Measurements from ENCODE around the gene KANK4.

KANK4 gene

DNA sequence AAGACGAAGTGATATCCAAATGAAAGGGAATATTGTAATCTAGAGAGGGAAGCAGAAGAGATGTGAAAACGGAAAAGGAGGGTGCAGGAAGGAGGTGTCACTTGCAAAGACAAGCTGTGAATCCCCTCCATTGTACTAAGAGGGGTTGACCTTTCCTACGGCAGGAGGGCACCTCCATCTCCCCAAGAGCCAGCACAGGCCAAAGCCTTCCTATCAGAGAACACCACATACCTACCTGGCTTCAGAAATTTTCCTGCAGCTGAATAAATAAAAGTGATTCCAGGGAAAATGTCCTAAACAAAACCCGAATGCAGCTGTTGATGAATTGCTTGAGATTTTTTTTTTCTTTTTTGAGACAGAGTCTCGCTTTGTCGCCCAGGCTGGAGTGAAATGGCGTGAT lies 14.3 kb downstream of the KANK4 start:
- no peak for DNase-seq (ENCODE audit: low spot score)

DNA sequence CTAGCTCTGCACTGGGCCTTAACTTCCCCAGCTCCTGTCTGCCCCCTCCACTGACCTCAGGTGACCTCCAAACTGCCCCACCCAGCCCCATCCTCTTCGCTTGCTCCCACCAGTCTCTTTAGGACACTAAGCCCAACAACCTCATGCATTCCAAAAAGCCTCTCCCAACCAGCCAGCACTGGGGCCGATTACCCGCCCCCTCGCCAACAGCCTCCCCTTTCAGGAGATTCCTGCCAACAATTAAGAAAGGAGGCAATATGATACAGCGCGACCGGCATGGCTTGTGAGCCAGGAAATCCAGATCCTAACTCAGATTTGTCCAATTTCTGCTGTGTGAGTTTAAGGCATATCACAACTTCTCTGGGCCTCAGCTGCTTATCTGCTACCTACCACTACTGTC lies 14.7 kb downstream of the KANK4 start:
- DNase-seq (ENCODE audit: low spot score): no peak

DNA sequence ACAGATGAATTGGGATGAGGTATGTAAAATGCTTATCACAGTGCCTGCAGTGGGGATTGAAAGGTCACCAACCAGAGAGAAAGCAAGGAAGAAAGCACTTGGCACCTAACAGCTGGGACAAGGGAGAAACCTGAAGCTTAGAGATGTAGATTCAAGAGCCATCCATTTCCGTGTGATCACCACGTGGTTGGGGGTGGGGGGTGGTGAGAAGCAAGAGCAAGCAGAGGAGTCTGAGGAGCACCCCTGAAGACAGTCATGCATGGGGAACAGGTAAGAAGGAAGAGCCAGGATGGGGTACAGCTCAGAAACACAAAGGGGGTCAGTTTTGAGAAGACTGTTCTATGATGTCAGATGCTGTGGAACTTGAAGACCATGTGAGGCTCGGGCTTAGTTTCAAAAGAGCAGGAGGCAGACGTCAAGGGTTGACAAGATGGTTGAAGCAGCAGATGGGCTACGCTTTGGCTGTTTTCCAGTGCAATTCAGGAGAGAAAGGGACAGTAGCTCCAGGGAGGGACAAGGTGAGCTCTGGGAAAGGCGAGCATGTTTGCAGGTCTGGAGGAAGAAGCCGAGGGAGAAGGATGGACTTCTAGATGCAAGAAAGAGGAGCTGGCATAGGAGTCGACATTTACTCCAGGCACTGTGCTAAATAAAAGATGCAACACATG lies 17.4 kb downstream of the KANK4 start:
- DNase-seq (ENCODE audit: low spot score): no peak

DNA sequence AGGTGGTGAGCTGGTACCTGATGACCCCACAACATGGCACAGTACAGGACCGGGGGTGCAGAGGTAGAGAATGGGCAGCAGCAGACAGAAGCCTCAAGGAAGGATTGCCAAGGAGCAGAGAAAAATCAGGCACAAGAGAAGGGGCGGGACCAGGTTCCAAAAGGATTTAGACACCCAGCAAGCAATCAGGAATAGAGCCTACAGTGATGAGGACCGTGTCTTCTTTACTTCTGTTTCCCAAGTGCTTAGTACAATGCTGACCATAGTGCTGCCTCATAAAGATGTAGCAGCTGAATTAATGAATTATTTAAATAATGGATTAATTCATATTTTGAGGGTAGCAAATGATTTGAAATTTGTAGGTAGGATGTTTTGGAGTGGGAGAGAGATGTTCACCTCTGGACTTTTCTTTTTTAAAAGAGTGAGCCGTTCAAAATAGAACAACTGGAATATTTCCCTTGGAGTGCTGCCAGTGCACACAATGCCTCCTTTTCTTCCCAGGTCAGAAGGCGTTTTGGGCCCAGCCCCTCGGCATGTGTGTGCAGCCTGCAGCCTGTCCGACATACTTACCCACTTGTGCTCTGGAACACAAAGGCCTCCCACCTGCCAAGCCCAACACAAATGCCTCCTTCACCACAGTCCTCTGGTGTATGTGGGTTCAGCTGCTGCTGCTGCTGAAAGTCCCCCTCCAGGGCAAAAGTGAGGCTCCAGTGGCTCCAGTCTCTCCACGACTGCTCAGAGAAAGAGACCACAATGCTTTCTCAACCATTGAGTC lies 19.6 kb downstream of the KANK4 start:
- peak; percentile 91 for DNase-seq (ENCODE audit: low spot score)

DNA sequence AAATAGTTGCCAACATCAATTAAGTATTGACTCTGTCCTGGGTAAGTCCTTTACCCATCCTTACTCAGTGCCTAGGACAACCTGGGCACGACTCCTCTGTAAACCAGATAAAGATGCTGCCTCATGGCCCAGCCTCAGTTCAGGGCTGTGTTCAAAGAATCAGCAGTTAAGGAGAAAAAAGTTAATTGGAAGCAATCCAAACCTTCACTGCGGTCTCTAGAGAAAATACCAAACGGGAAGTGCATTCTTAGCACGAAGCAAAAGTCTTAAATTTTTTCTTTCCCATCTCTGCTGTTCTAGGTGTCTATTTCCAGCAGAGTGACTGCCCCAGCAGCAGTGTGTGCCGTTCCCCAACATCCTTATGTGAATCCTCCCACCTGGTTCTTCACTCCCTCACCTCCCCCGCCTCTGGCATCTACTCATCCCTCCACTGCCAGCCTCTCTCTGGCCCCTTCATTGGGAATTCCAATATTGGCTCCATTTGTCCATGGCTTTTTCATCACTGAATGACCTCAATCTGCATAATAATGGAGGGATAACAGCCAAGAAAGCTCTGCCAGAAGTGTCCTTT lies 23.2 kb downstream of the KANK4 start:
- peak; percentile 53 for DNase-seq (ENCODE audit: low spot score)

DNA sequence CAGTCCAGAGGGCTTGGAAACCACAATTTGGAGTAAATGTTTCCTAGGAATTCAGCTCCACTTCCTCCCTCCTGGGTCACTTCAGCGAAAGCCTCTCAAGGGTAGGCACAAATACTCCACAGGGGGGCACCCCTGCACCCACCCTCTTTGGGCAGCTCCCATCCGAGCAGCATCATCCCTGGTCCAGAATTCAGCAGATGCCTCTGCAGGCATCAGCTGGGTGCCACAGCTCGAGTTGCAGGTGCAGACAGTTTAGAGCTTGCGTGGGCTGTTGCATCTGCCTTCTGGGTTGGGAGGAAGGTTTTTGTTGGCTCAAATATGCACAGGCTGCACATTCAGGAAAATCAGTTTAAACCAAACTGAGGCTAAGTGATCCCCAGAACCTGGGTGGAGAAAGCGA lies 25.0 kb downstream of the KANK4 start:
- no peak for DNase-seq (ENCODE audit: low spot score)

DNA sequence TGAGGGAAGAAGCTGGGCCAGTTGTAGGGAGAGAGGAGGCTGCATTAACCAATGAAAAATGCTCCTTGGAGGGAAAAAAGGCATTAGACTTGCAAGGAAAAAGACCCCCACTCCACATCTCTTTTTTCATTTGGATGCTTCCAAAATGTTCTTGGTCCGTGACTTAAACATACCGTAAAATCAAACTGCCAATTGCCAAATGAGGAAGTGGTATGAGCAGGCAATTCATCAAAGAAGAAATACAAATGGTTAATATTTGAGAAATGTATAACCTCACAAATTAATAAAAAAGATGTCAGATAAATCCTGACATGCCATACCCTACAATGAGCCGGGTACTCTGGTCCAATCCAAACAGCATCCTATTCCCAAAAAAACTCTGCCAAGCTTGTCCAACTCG lies 30.6 kb downstream of the KANK4 start:
- DNase-seq (ENCODE audit: low spot score): no peak

DNA sequence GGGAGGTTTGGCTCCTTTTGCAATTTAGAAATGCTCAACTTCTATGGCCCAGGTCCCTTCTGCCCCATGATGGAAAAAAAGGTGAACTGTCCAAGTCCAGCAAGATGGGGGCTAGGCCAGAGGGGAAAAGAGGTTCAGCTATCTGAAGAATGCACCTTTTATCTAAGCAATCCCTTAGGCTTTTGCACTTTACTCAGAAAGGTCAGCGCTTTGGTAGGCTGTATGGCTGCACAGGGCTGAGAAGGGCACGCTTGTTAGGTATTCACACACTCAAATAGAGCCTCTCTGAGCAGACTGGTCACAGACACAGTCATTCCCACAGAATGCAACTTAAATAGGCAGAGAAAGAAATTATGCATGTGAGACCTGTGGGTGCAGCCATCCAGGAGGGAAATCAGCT lies 31.0 kb downstream of the KANK4 start:
- DNase-seq (ENCODE audit: low spot score): no peak

DNA sequence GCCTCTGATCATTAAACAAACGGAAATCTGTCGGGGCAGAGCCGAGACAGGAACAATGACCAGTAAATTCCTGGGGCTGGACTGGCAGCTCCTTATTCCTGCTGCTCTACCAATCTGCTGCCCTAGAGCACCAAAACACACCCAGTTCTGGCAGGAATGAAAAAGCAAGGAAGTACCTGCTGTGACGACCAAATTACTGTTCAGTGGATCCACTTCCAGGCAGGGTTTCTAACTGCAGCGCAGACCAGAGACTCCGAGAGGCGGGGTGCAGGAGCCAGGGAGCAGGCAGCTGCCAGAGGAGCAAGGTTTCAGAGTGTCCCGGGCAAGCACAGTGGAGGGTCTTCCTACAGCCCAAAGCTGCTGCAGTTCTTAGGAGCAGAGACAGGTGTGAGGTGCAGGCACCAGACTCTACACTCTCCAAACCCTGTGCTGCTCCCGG lies 32.4 kb downstream of the KANK4 start:
- DNase-seq (ENCODE audit: low spot score): no peak

DNA sequence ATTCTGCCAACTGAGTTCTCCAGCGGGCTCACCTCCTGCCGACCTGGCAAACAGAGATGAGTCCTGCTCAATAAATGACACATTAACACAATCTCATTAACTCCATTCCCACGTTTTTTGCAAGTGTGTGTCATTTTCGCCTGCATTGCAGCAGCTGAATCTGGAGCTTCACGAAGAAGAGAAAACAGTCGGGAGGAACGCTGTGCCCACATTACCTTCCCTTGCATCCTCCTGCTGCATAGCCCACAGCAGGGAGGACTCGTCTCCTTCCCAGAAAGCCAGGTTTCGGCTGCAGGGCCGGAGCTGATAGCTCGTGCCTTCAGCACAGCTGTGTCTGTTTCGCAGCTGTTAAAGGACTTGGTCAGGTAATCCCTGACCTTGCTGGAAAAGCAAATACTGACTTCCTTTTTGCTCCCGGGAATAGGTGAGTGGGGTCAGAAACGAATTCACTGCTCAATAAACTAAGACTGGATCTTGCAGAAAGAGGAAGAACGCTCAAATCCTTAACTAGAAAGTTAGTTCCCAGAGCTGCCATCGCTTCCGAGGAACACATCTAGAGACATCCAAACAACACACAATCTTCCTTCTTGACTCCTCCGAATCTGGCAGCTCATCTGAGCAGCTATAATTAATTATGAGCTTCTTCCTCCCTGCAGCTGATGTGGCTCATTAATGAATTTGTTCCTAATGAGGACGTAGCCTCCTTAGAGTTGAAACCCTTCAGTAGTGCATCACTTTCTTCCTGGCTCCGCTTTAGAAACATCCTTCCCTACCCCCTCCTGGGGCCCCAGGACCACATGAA lies 33.0 kb downstream of the KANK4 start:
- DNase-seq (ENCODE audit: low spot score): no peak

DNA sequence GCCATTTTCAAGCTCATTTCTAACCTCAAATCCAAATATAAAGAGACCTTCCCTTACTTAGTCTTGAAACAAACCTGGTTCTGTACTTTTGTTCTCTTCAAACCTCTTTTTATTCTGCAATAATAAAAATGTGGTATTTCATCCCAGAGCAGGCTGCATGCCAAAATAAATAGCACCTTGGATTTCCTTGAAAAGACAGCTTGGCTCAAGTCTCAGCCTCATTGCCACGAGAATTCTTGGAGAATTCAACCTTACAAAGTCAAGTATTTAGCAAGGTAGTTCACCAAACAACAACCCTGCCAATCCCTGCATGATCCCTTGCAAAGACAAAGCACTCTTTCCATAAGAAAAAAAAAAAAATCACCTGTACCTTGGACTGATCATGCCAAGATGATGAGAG lies 33.8 kb downstream of the KANK4 start:
- no peak for DNase-seq (ENCODE audit: low spot score)

DNA sequence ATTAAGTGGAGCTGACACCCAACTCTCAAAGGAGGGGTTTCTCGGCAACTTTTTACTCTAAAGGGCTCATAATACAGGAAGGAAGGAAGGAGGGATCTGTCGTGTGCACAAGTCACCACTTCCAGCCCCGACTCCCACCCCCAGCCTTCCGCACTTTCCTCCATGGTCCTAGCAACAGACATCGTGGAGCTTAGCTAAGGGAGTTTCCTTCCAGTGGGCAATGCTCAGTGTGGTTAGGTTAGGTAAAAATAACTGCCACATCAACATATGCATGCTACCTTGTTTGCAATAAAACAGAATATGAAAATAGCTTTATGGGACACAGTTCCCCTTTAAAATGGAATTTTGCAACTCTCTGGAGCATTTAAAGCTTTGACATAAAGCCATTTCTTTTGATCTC lies 35.2 kb downstream of the KANK4 start:
- DNase-seq (ENCODE audit: low spot score): no peak

DNA sequence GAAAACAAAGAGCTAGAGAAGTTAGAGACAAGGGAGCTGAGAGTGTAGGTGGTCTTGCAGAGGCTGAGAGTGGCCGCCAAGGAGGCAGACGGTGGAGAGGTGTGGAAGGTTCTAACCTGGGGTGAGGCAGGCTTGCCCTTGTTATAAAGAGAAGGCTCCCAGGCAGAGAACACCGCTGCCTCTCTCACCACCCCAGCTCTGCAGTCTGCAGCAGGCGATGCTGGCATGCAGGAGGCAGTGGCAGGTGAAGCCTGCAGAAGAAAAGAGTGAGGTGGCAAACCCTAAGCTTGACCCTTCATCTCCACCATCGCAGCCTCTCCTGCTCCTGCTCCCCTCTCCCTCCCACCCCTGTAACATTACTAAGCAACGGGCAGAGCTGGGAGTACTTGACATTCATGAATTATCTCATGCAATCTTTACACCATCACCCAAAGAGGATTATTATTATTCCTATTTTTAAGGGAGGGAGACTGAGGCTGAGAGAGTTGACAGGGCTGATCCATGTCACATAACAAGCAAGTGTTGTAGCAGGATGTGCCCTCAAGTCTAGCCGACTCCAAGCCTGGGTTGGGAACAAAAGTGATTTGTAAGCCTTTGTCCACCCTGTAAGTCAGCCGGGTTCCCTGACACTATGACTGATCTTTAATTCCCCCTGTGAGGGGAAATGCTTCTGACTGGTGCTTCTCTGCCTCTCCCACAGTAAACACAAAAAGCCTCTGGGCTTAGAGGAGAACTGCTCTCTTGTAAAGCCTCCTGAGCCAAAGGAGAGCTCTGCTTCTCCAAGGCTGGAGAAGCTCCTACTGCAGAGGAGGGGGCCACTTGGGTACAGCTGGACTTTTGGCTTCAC lies 36.1 kb downstream of the KANK4 start:
- peak; percentile 40 for DNase-seq (ENCODE audit: low spot score)

DNA sequence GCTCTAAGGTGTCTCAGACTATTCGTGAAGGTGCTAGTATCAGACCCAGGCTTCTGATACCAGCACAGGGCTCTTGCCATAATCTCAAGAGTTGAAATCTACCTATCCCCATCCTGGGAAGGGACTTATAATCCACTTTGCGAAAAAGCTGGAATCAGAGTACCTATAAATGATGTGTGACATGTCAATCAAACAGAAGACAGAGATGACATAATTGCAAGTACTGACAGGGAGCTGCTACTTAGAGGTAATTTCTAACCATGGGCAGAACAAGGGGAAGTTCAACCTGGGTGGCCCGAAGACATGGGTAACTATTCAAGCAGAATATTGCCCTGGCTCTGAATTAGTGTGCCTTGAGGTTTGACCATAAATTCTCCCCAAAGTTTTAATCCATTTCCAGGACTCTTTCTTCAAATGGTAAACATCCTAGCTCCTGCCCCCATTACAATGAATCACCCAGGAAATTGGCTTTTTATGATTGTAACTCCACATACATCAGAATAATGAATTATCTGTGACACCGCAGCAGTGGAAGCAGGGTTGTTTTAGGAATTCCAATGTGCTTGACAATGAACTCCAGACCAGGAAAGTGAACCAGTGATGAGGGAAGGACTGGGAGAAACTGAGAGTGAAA lies 37.2 kb downstream of the KANK4 start:
- no peak for DNase-seq (ENCODE audit: low spot score)

DNA sequence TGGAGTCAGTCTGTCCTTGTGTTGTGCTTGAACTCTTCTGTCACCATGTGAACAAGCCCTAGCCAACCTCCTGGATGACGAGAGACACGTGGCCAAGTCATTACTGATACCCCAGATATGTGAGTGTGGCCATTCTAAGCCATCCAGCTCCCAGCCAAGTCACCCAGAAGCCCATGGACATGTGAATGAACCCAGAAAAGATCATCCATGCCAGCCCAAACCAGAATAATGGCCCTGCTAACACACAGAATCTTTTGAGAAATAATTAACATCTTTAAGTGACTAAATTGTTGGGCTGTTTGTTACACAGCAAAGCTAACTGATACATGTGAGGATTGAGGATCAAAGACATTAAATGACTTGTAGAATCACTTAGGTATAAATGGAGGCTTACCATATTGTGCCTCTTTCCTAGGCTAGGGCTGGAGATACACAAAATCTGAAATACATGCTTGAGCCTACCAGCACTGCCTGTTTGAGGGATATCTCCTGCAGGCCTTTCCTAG lies 38.2 kb downstream of the KANK4 start:
- no peak for DNase-seq (ENCODE audit: low spot score)

DNA sequence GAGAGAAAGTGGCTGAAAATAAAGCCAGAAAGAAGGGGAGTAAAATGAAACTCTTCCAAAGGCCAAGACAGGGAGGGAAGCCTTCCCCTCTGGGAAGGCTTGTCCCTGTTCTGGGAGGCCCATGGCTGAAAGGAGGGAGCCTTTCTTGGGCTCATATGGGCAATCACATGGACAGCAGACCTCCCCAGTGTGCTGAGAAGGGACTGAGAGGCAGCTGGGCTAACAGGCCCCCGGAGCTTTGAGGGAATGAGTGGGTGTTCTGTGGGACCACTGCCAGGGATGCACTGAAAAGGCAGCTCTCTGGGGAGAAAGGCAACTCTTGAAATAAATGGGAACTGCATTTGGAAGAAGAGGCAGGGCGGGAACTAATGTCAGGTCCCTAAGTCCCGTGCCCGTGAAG lies 39.1 kb downstream of the KANK4 start:
- DNase-seq (ENCODE audit: low spot score): no peak

DNA sequence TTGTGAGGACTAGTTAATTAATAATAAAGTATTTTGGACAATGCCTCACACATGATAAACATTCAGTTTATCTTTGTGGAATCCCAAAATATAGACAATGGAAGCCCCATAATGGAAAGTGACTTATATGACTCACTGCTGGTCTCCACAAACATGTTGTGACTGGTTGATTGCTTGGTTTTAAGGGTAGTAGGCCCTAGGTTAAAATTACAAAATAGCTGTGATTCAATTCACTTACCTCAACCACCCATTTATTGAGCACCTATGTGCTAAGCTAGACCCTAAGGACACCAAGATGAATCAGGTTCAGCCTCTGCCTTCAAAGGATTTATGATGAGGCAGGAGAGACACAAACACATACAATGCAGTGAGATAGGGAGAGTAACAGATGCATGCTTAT lies 42.4 kb downstream of the KANK4 start:
- no peak for DNase-seq (ENCODE audit: low spot score)

DNA sequence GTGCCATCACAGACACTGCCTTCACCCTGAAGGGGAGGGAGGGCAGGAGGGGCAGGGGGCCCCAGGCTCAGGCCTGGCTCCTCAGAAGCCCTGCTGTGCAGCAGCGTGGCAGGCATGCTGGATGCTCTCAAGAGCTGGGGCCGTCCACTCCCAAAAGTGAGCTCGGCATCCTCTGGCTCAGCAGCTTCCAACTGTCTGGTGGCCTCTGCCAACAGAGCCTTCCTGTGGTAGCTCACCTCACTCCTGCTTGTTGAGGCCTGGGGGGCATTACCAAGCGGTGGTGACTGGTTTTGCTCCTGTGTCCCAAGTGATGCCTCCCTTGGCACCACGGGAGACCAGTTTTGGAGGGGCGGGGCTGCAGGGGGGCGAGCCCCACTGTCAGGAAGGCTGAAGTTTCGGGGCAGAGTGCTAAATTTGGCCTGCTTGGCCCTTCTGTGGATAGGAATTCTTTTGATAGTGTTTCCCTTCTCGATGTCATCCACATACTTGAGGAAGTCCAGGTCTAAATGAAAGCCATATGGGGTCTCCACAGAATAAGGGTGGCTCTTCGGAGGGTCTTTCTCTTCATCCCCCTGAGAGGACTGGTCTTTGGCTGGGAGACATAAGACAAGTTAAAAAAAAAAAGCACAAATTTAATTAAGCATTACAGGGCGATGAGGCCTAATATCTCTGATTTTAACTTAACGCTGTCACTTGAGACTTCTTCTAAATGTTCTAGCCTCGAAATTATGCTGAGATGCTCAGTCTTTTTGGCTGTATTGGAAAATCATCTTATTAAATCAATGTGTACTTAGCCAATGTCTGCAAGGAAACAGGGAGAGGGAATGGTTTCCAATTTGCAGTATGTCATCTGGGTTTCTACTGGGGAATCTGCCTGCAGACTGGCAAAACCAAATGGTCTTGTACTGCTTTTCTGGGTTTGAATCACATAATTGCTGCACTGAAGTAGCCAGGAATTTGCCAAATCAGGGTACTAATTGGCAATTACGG lies 44.4 kb downstream of the KANK4 start:
- DNase-seq (ENCODE audit: low spot score): no peak

DNA sequence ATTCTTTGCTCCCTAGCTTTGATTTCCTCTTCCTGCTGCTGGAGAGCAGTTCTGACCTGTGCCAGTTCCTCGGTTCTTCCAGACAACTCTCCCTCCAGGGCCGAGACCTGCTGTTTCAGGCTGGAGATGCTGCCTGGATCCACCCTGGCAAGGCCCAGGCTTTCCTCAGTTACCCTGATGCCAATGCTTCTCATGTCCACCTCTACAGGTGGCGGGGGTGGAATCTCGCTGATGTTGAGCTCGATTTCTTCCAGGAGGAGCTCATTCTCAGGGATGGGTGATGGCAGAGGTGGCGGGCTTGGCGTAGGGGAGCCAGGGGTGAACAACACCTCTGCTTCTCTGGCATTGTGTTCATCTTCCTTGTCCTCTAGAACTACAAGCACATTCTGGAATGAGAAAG lies 45.3 kb downstream of the KANK4 start:
- no peak for DNase-seq (ENCODE audit: low spot score)
